GM21717 (cell line): Measurements from ENCODE around the gene PPP1R12A.

Experiments
- ATAC-seq: cut with Tn5 transposase; IDR thresholded peaks from one replicate; pipeline ENCODE4 v1.9.1; 2021; ENCODE audit warnings: mild to moderate bottlenecking, moderate library complexity; ENCODE audit not compliant: unreplicated experiment

Gene PPP1R12A

GRCh38 chr12:79775355-79776027, 159.4 kb downstream of the PPP1R12A start:
- ATAC-seq, result no peak

- ATAC-seq, result no peak
These were observed 161.0 kb downstream of the PPP1R12A start for GRCh38 chr12:79773896-79774295.

- no peak for ATAC-seq
These were observed 164.9 kb downstream of the PPP1R12A start for GRCh38 chr12:79769860-79770485.

GRCh38 chr12:79769189-79769859, 165.6 kb downstream of the PPP1R12A start:
- ATAC-seq, result no peak

- no peak for ATAC-seq
These were observed 168.0 kb downstream of the PPP1R12A start for GRCh38 chr12:79766705-79767464.

GRCh38 chr12:79765157-79765556, 169.7 kb downstream of the PPP1R12A start:
- ATAC-seq, result no peak

- ATAC-seq, result no peak
These were observed 170.3 kb downstream of the PPP1R12A start for GRCh38 chr12:79764641-79765040.

- ATAC-seq, result no peak
These were observed 171.0 kb downstream of the PPP1R12A start for GRCh38 chr12:79763766-79764452.

- ATAC-seq, result no peak
These were observed 173.6 kb downstream of the PPP1R12A start for GRCh38 chr12:79761341-79761740.

- ATAC-seq, result no peak
These were observed 187.6 kb downstream of the PPP1R12A start for GRCh38 chr12:79747274-79747673.

- peak; percentile 80 for ATAC-seq
These were observed 196.8 kb downstream of the PPP1R12A start for GRCh38 chr12:79737875-79738718.

- no peak for ATAC-seq
These were observed 202.3 kb downstream of the PPP1R12A start for GRCh38 chr12:79732638-79733037.

- ATAC-seq, result no peak
These were observed 208.9 kb downstream of the PPP1R12A start for GRCh38 chr12:79725987-79726386.
